Ovary (tissue), 9 donors: ENCODE measurements around the gene IHH. TPM values are rescaled to one million over a fixed set of nuclear protein-coding genes. Genes with fewer than 3 reads are reported as not detected.

Experiments
- DNase-seq, 5 donors: peaks; one replicate each; pipeline ENCODE4 v3.0.0-alpha.2; 2019 to 2020
- H3K27ac ChIP-seq, 2 donors: fragments of 200-600 bp; one replicate each; pipeline versions ENCODE4 v1.5.1 to v1.8.0; 2019 to 2022
- H3K27me3 ChIP-seq: fragments of 200-600 bp; one replicate; pipeline ENCODE4 v1.8.0; 2022
- H3K36me3 ChIP-seq: fragments of 200-600 bp; sonication (generic); one replicate; pipeline ENCODE4 v1.5.1; 2019
- H3K4me1 ChIP-seq: one replicate; pipeline ENCODE4 v1.8.1; 2013; ENCODE audit warnings: mild to moderate bottlenecking, moderate library complexity; ENCODE audit not compliant: insufficient read depth
- H3K4me3 ChIP-seq: fragments of 200-600 bp; sonication (generic); one replicate; pipeline ENCODE4 v1.5.1; 2017
- H3K9me3 ChIP-seq, 2 donors: fragments of 200-600 bp in 1 of 2; sonication (generic) in 1 of 2; one replicate each; pipeline versions ENCODE4 v1.5.1 to v1.8.1; 2013 to 2019; ENCODE audit warnings: mild to moderate bottlenecking in 1 of 2, moderate library complexity in 1 of 2
- CTCF ChIP-seq, 3 donors: fragments of 450-650 bp in 2 of 3; fragments of 200-600 bp in 1 of 3; IDR thresholded peaks; one replicate each; pipeline versions ENCODE4 v1.5.1 to v1.8.0; 2016 to 2022; ENCODE audit warnings: antibody characterized with exemption in 3 of 3, mild to moderate bottlenecking in 1 of 3
- EP300 ChIP-seq: sonication (generic); formaldehyde crosslinking; IDR thresholded peaks from one replicate; pipeline ENCODE4 v1.6.1; 2017; ENCODE audit warnings: antibody characterized with exemption
- POLR2A ChIP-seq: fragments of 450-650 bp; IDR thresholded peaks from one replicate; pipeline ENCODE4 v1.6.1; 2017; ENCODE audit warnings: antibody characterized with exemption, mild to moderate bottlenecking, moderate library complexity
- WGBS, 3 donors: extraction: QIAGEN DNeasy Blood & Tissue Kit in 1 of 3; methylation state at CpG; one replicate each; pipeline versions ENCODE4 v1.1.5 to v1.1.7; 2013 to 2017; 5-methylcytosine and 5-hydroxymethylcytosine counted together
- intact Hi-C, 4 donors: fragments of 100-400 bp; cut with DNase I; formaldehyde crosslinking; loops; one replicate each; pipeline versions ENCODE4 v1.11.0 to v1.15.1; 2022 to 2023
- polyA plus RNA-seq, 2 donors: library from polyadenylated mRNA; stranded (reverse); fragments of 200-250 nt in 1 of 2; fragments of 350-450 nt in 1 of 2; fragmentation: Illumina TruSeq in 1 of 2; extraction: RNeasy Lipid Tissue Mini Kit (QIAGEN cat#74804) in 1 of 2; gene quantifications; one replicate each; pipeline ENCODE4 v1.2.3, GENCODE V29; 2013 to 2014
- total RNA-seq, 7 donors: library from RNA; depleted of rRNA in 2 of 7; stranded (reverse); fragments of >200 nt in 2 of 7; fragmentation: NEBNext Ultra II Directional in 3 of 7; extraction: Animal tissue kit (Norgen Biotek cat#: 25700) in 3 of 7; gene quantifications; one replicate each; pipeline versions ENCODE4 v1.1.0 to v1.2.4, GENCODE V29; 2016 to 2023
- donor health status: DM: no; HTN: no; CAD: no; lungs with moderate emphysema.
- donor health status: DM: no; HTN: no; CAD: no.
- donor health status: Bipolar disorder and iron deficiency.
- donor health status: DM: yes; HTN: yes; CAD: no.
- donor health status: DM: no; HTN: no; CAD: no.
- donor health status: DM: yes; HTN: yes; CAD: no.

IHH gene
- total and polyA plus RNA-seq, 9 donors = 0.12 to 1.6 (median 0.36) TPM; not detected in 4

- H3K27me3 ChIP-seq = no peaks in the 10 kb centered on the region
- TF ChIP-seq POLR2A (no peak), CTCF (IDR thresholded peaks at IDR 0.05) (no peak), EP300 (no peak)
- no peak for DNase-seq
- no peak overlapping the region for H3K4me3 ChIP-seq
- no peak overlapping the region for H3K27ac ChIP-seq
- H3K9me3 ChIP-seq = no peaks in the 10 kb centered on the region
- WGBS, 3 donors = 72 to 76% (median 72%) methylated on average over 12 of the region's 12 CpGs
- H3K4me1 ChIP-seq = no peaks in the 10 kb centered on the region
- intact Hi-C loops = no loop called here
- no peaks in the 10 kb centered on the region for H3K36me3 ChIP-seq
Measured at GRCh38 chr2:219023045-219023605, 37.6 kb downstream of the IHH start.

- TF ChIP-seq POLR2A (no peak), EP300 (no peak), CTCF (IDR thresholded peaks at IDR 0.05) (no peak)
- H3K4me3 ChIP-seq = no peak overlapping the region
- no peaks in the 10 kb centered on the region for H3K36me3 ChIP-seq
- no peaks in the 10 kb centered on the region for H3K27me3 ChIP-seq
- DNase-seq = no peak
- WGBS, 3 donors = 79 to 89% (median 85%) methylated on average over 5 of the region's 5 CpGs
- no peak overlapping the region for H3K27ac ChIP-seq
- intact Hi-C loops = no loop called here
- no peaks in the 10 kb centered on the region for H3K4me1 ChIP-seq
- H3K9me3 ChIP-seq = no peaks in the 10 kb centered on the region
Measured at GRCh38 chr2:219022616-219023015, 38.1 kb downstream of the IHH start.

GRCh38 chr2:219022041-219022440 is 38.7 kb downstream of the IHH start:
- WGBS, 3 donors = 74 to 80% (median 77%) methylated on average over 12 of the region's 12 CpGs
- TF ChIP-seq POLR2A = no peak
- TF ChIP-seq CTCF (IDR thresholded peaks at IDR 0.05) = no peak
- no peak for TF ChIP-seq EP300
- H3K9me3 ChIP-seq = no peaks in the 10 kb centered on the region
- H3K27me3 ChIP-seq = no peaks in the 10 kb centered on the region
- H3K4me1 ChIP-seq = no peaks in the 10 kb centered on the region
- no peak overlapping the region for H3K4me3 ChIP-seq
- DNase-seq = no peak
- intact Hi-C loops = no loop called here
- no peak overlapping the region for H3K27ac ChIP-seq
- H3K36me3 ChIP-seq = no peaks in the 10 kb centered on the region

DNA sequence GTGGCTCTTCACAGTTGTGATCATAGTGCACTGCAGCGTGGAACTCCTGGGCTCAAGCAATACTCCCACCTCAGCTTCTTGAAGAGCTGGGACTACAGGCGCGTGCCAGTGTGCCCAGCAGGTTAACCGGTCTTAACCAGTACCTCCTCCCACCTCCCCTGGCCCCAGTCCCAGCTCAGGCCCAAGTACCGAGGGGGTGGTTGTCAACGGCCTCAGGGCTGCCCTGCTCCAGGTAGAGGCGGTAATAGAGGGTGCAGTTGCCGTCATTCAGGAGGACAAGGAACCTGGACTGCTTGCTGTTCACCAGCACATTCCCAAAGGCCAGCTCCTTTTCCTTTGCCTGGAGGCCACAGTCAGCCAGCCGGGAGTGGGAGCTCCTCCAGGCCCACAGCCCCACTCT is 39.1 kb downstream of the IHH start:
- TF ChIP-seq POLR2A = no peak
- TF ChIP-seq CTCF (IDR thresholded peaks at IDR 0.05) = no peak
- no peak for TF ChIP-seq EP300
- no peak for DNase-seq
- Histone ChIP-seq H3K9me3 (no peaks in the 10 kb centered on the region), H3K27me3 (no peaks in the 10 kb centered on the region), H3K4me1 (no peaks in the 10 kb centered on the region), H3K27ac (no peak overlapping the region), H3K4me3 (no peak overlapping the region), H3K36me3 (no peaks in the 10 kb centered on the region)
- 69 to 80% (median 77%) methylated on average over 9 of the region's 9 CpGs for WGBS, 3 donors
- intact Hi-C loops = no loop called here
